ENCODE results near the gene FBXL7.

The FBXL7 gene

GRCh38 chr5:15966651-15967050 lies 466.7 kb downstream of the FBXL7 start:
- ChIA-PET POLR2A (no interaction called here), CTCF (no interaction called here)

GRCh38 chr5:15968993-15969392 lies 469.0 kb downstream of the FBXL7 start:
- no peak for DNase-seq (ENCODE audit: extremely low spot score)
- CTCF ChIA-PET, result no interaction called here
- POLR2A ChIA-PET, result no interaction called here
- no peak for TF ChIP-seq CTCF (IDR thresholded peaks at IDR 0.05; ENCODE audit: control extremely low read depth, extremely low read depth, low read depth, missing control alignments)

More at GRCh38 chr5:15966651-15967050, 466.7 kb downstream of the FBXL7 start:
- no peak for TF ChIP-seq CTCF (IDR thresholded peaks at IDR 0.05; ENCODE audit: control extremely low read depth, extremely low read depth, low read depth, missing control alignments)
- no peak for DNase-seq (ENCODE audit: extremely low spot score)

GRCh38 chr5:15977851-15978250 lies 477.9 kb downstream of the FBXL7 start:
- TF ChIP-seq CTCF (IDR thresholded peaks at IDR 0.05; ENCODE audit: control extremely low read depth, extremely low read depth, low read depth, missing control alignments), result no peak
- POLR2A ChIA-PET, result no interaction called here
- no peak for DNase-seq (ENCODE audit: extremely low spot score)
- CTCF ChIA-PET, result no interaction called here

GRCh38 chr5:15980835-15981234 lies 480.9 kb downstream of the FBXL7 start:
- no peak for DNase-seq (ENCODE audit: extremely low spot score)
- POLR2A ChIA-PET, result no interaction called here
- CTCF ChIA-PET, result no interaction called here
- TF ChIP-seq CTCF (IDR thresholded peaks at IDR 0.05; ENCODE audit: control extremely low read depth, extremely low read depth, low read depth, missing control alignments), result no peak

- no peak for TF ChIP-seq CTCF (IDR thresholded peaks at IDR 0.05; ENCODE audit: control extremely low read depth, extremely low read depth, low read depth, missing control alignments)
- POLR2A ChIA-PET, result no interaction called here
- CTCF ChIA-PET, result interaction anchor here (0.8 to 1.6 kb wide), 2 partner anchors 8 to 12 kb away, joined by 3 to 4 read pairs; no protein-coding TSS in a partner anchor
These were observed 483.4 kb downstream of the FBXL7 start for GRCh38 chr5:15983392-15983791.

More at GRCh38 chr5:15983392-15983791, 483.4 kb downstream of the FBXL7 start:
- DNase-seq (ENCODE audit: extremely low spot score), result no peak
